H9 (cell line): ENCODE measurements around the gene C3orf62. TPM values are rescaled to one million over a fixed set of nuclear protein-coding genes. Genes with fewer than 3 reads are reported as not detected.

Experiments
- DNase-seq: peaks from one replicate; pipeline ENCODE4 v3.0.0-alpha.2; 2017
- H2AFZ ChIP-seq: one replicate; pipeline ENCODE4 v1.6.1; 2013; ENCODE audit warnings: mild to moderate bottlenecking, low read length, control low read depth, moderate library complexity
- H2AK5ac ChIP-seq: 2 replicates; pipeline ENCODE4 v1.6.1; 2013; ENCODE audit warnings: low read length, control low read depth, mixed read lengths; ENCODE audit not compliant: insufficient read length
- H2BK120ac ChIP-seq: one replicate; pipeline ENCODE4 v1.6.1; 2013; ENCODE audit warnings: low read depth, mild to moderate bottlenecking, low read length, control low read depth, inconsistent platforms; ENCODE audit not compliant: poor library complexity, severe bottlenecking
- H2BK12ac ChIP-seq: 2 replicates; pipeline ENCODE4 v1.6.1; 2013; ENCODE audit warnings: low read length, control low read depth, mixed read lengths, low read depth; ENCODE audit not compliant: insufficient read length
- H2BK15ac ChIP-seq: 2 replicates; pipeline ENCODE4 v1.6.1; 2013; ENCODE audit warnings: low read depth, low read length, control low read depth
- H2BK20ac ChIP-seq: one replicate; pipeline ENCODE4 v1.6.1; 2013; ENCODE audit warnings: low read depth, mild to moderate bottlenecking, low read length, control low read depth, inconsistent platforms; ENCODE audit not compliant: poor library complexity, severe bottlenecking
- H2BK5ac ChIP-seq: 2 replicates; pipeline ENCODE4 v1.6.1; 2013; ENCODE audit warnings: low read length, control low read depth, mixed read lengths; ENCODE audit not compliant: insufficient read length
- H3K14ac ChIP-seq: 2 replicates; pipeline ENCODE4 v1.6.1; 2013; ENCODE audit warnings: low read length, control low read depth; ENCODE audit not compliant: insufficient read depth
- H3K18ac ChIP-seq: 2 replicates; pipeline ENCODE4 v1.6.1; 2013; ENCODE audit warnings: low read depth, mild to moderate bottlenecking, mixed read lengths, low read length, control low read depth; ENCODE audit not compliant: insufficient read length
- H3K23ac ChIP-seq: 2 replicates; pipeline ENCODE4 v1.6.1; 2013; ENCODE audit warnings: low read length, control low read depth, mixed read lengths, low read depth; ENCODE audit not compliant: insufficient read length
- H3K23me2 ChIP-seq: 2 replicates; pipeline ENCODE4 v1.6.1; 2013; ENCODE audit warnings: low read depth, mild to moderate bottlenecking, mixed read lengths, low read length, control low read depth; ENCODE audit not compliant: insufficient read length, poor library complexity, severe bottlenecking
- H3K27ac ChIP-seq: 2 replicates; pipeline ENCODE4 v1.5.1; 2013; ENCODE audit warnings: low read length, control low read depth, mixed read lengths, low read depth; ENCODE audit not compliant: insufficient read length
- H3K27me3 ChIP-seq: 2 replicates; pipeline ENCODE4 v1.6.1; 2013; ENCODE audit warnings: low read length, control low read depth, inconsistent platforms; ENCODE audit not compliant: insufficient read depth
- H3K4ac ChIP-seq: 2 replicates; pipeline ENCODE4 v1.6.1; 2013; ENCODE audit warnings: low read depth, mild to moderate bottlenecking, control low read depth, inconsistent platforms, low read length, moderate library complexity
- H3K4me1 ChIP-seq: 2 replicates; pipeline ENCODE4 v1.6.1; 2013; ENCODE audit warnings: low read length, control low read depth, inconsistent platforms; ENCODE audit not compliant: insufficient read depth
- H3K4me2 ChIP-seq: 2 replicates; pipeline ENCODE4 v1.6.1; 2013; ENCODE audit warnings: low read length, control low read depth, mixed read lengths; ENCODE audit not compliant: insufficient read length, insufficient read depth
- H3K56ac ChIP-seq: 2 replicates; pipeline ENCODE4 v1.6.1; 2013; ENCODE audit warnings: low read depth, mild to moderate bottlenecking, mixed read lengths, low read length, control low read depth; ENCODE audit not compliant: insufficient read length
- H3K79me1 ChIP-seq: 2 replicates; pipeline ENCODE4 v1.6.1; 2013; ENCODE audit warnings: low read depth, mild to moderate bottlenecking, moderate library complexity, low read length, control low read depth, inconsistent platforms; ENCODE audit not compliant: insufficient read depth, poor library complexity, severe bottlenecking
- H3K79me2 ChIP-seq: 2 replicates; pipeline ENCODE4 v1.6.1; 2013; ENCODE audit warnings: low read length, control low read depth, inconsistent platforms; ENCODE audit not compliant: insufficient read depth
- H3K9ac ChIP-seq: 2 replicates; pipeline ENCODE4 v1.6.1; 2013; ENCODE audit warnings: low read length, control low read depth, mixed read lengths; ENCODE audit not compliant: insufficient read length; ENCODE audit errors: extremely low read depth
- H3K9me3 ChIP-seq: one replicate; pipeline ENCODE4 v1.6.1; 2013; ENCODE audit warnings: low read depth, low read length, inconsistent platforms; ENCODE audit not compliant: control insufficient read depth
- H3T11ph ChIP-seq: one replicate; pipeline ENCODE4 v1.6.1; 2013; ENCODE audit warnings: mild to moderate bottlenecking, low read length, control low read depth, inconsistent platforms
- H4K20me1 ChIP-seq: one replicate; pipeline ENCODE4 v1.6.1; 2013; ENCODE audit not compliant: control insufficient read depth, insufficient read length, insufficient read depth
- H4K5ac ChIP-seq: 2 replicates; pipeline ENCODE4 v1.6.1; 2013; ENCODE audit warnings: low read depth, mild to moderate bottlenecking, mixed read lengths, low read length, control low read depth; ENCODE audit not compliant: insufficient read length
- H4K8ac ChIP-seq: replicated peaks from 2 replicates; pipeline ENCODE4 v1.6.1; 2013; ENCODE audit warnings: low read length, control low read depth, mixed read lengths, low read depth; ENCODE audit not compliant: insufficient read length
- H4K91ac ChIP-seq: 2 replicates; pipeline ENCODE4 v1.6.1; 2013; ENCODE audit warnings: low read depth, mild to moderate bottlenecking, moderate library complexity, mixed read lengths, low read length, control low read depth; ENCODE audit not compliant: insufficient read length
- H3K27ac Mint-ChIP-seq, 3 experiments: 2 replicates in 2 of 3; 3 replicates in 1 of 3; pipeline ENCODE4 v1.8.0; 2020 to 2021; ENCODE audit warnings: mixed read lengths in 3 of 3, mild to moderate bottlenecking in 1 of 3, moderate library complexity in 1 of 3
- H3K27me3 Mint-ChIP-seq: 2 replicates; pipeline ENCODE4 v1.8.0; 2021; ENCODE audit warnings: low read depth, mild to moderate bottlenecking, moderate library complexity, mixed read lengths
- H3K36me3 Mint-ChIP-seq, 3 experiments: 2 replicates in 2 of 3; 3 replicates in 1 of 3; pipeline ENCODE4 v1.8.0; 2020 to 2021; ENCODE audit warnings: low read depth in 3 of 3, mixed read lengths in 3 of 3; ENCODE audit not compliant: insufficient read depth in 1 of 3
- H3K4me1 Mint-ChIP-seq, 2 experiments: 2 replicates each; pipeline ENCODE4 v1.8.0; 2020; ENCODE audit warnings: mixed read lengths in 2 of 2
- H3K4me3 Mint-ChIP-seq, 2 experiments: 2 replicates in 1 of 2; 3 replicates in 1 of 2; pipeline ENCODE4 v1.8.0; 2020 to 2021; ENCODE audit warnings: mild to moderate bottlenecking in 2 of 2, mixed read lengths in 2 of 2, moderate library complexity in 1 of 2
- H3K9me3 Mint-ChIP-seq, 2 experiments: 2 replicates in 1 of 2; 3 replicates in 1 of 2; pipeline ENCODE4 v1.8.0; 2020; ENCODE audit warnings: mild to moderate bottlenecking in 2 of 2, mixed read lengths in 2 of 2, moderate library complexity in 1 of 2
- WGBS: extraction: QIAGEN DNeasy Blood & Tissue Kit; methylation state at CpG from one replicate; pipeline ENCODE4 v1.1.7; 2013; ENCODE audit warnings: missing lambda C conversion rate, low lambda C conversion rate, mixed read lengths; ENCODE audit not compliant: insufficient read length; ENCODE audit errors: extremely low coverage; 5-methylcytosine and 5-hydroxymethylcytosine counted together
- total RNA-seq: library from RNA; stranded (reverse); gene quantifications from 2 replicates; pipeline ENCODE4 v1.2.1, GENCODE V29; 2021
- TF ChIP-seq, protein P1 (sequence below): fragments of 200-600 bp; sonication (generic); conservative IDR thresholded peaks from 3 replicates; pipeline ENCODE4 v1.8.0; 2021; ENCODE audit warnings: antibody characterized with exemption, mild to moderate bottlenecking

C3orf62 gene
- total RNA-seq, 1 experiment from 2014 or later: 4.5 TPM

GRCh38 chr3:49324768-49325167 is 47.7 kb upstream of the C3orf62 start:
- no peak overlapping the region for H2AFZ ChIP-seq
- H3K4me2 ChIP-seq: no peak overlapping the region
- no peak overlapping the region for H2BK5ac ChIP-seq
- no peak overlapping the region for H3K14ac ChIP-seq
- no peak overlapping the region for H4K5ac ChIP-seq
- H3K4me1 Mint-ChIP-seq: no peaks in the 10 kb centered on the region
- no peaks in the 10 kb centered on the region for H3K23me2 ChIP-seq
- no peaks in the 10 kb centered on the region for H4K20me1 ChIP-seq
- no peak overlapping the region for H3K9ac ChIP-seq
- no peaks in the 10 kb centered on the region for H3K9me3 ChIP-seq
- no peak overlapping the region for H2AK5ac ChIP-seq
- H3K18ac ChIP-seq: no peak overlapping the region
- no peaks in the 10 kb centered on the region for H3K27me3 Mint-ChIP-seq
- no peaks in the 10 kb centered on the region for H3K27me3 ChIP-seq
- no peak for DNase-seq
- H3K4me1 ChIP-seq: no peaks in the 10 kb centered on the region
- no peaks in the 10 kb centered on the region for H3K9me3 Mint-ChIP-seq
- no peak overlapping the region for H2BK15ac ChIP-seq
- no peak overlapping the region for H3K56ac ChIP-seq
- H3K4ac ChIP-seq: no peak overlapping the region
- H3K27ac Mint-ChIP-seq: no peak overlapping the region
- no peak overlapping the region for H3K23ac ChIP-seq
- WGBS: no CpG with 5 or more reads among the region's 7 CpGs
- H2BK12ac ChIP-seq: no peak overlapping the region
- H3K36me3 Mint-ChIP-seq: peaks cover 28 to 77% (median 59%) of the 10 kb centered on the region in 3 experiments; a peak in 6 of 7 replicates
- H4K8ac ChIP-seq: no peak overlapping the region
- TF ChIP-seq, protein P1, sequence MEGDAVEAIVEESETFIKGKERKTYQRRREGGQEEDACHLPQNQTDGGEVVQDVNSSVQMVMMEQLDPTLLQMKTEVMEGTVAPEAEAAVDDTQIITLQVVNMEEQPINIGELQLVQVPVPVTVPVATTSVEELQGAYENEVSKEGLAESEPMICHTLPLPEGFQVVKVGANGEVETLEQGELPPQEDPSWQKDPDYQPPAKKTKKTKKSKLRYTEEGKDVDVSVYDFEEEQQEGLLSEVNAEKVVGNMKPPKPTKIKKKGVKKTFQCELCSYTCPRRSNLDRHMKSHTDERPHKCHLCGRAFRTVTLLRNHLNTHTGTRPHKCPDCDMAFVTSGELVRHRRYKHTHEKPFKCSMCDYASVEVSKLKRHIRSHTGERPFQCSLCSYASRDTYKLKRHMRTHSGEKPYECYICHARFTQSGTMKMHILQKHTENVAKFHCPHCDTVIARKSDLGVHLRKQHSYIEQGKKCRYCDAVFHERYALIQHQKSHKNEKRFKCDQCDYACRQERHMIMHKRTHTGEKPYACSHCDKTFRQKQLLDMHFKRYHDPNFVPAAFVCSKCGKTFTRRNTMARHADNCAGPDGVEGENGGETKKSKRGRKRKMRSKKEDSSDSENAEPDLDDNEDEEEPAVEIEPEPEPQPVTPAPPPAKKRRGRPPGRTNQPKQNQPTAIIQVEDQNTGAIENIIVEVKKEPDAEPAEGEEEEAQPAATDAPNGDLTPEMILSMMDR: no peak
- no peaks in the 10 kb centered on the region for H3K79me2 ChIP-seq
- H3T11ph ChIP-seq: no peak overlapping the region
- H3K4me3 Mint-ChIP-seq: no peak overlapping the region
- H3K27ac ChIP-seq: no peak overlapping the region
- H4K91ac ChIP-seq: no peak overlapping the region
- H3K79me1 ChIP-seq: no peaks in the 10 kb centered on the region
- H2BK20ac ChIP-seq: no peak overlapping the region
- no peak overlapping the region for H2BK120ac ChIP-seq
